ENCODE measurements around the gene APCDD1L. TPM values are rescaled to one million over a fixed set of nuclear protein-coding genes. Genes with fewer than 3 reads are reported as not detected.

The APCDD1L gene
- total and polyA plus RNA-seq, 2 of the 8 experiments (the other 6 are each of a cell fraction or from before 2014, with no cell fraction given), result 0.83 to 3.1 TPM

DNA sequence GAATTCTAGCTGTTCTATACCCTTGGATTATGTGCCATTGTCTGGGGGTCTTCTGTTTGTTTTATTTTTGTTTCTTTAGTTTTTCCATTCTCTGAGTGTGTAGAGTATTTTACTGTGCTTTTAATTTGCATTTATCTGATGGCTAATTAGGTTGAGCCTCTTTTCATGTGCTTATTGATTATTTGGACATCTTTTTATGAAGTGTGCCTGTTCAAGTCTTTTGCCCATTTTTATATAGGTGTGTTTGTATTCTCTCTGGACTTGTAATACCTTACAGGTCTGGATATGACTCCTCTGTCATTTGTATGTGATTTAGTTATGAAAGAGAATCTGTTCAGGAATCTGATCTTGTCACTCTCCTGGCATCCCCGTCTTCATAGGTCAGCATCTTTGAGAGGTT lies 22.6 kb upstream of the APCDD1L start:
- DNase-seq (ENCODE audit: low read depth in 1 of 2, low spot score in 2 of 2) (no peak), FAIRE-seq (no peak)
- Histone ChIP-seq H3K4me1 (replicated peaks in 1 of 4; ENCODE audit: control insufficient read depth in 3 of 4, insufficient read depth in 4 of 4, low read length in 3 of 4) (no peaks in the 10 kb centered on the region), H3K18ac (ENCODE audit: extremely low read depth, low read length) (no peak overlapping the region), H2AFZ (ENCODE audit: low read length) (no peak overlapping the region), H2BK120ac (replicated peaks; ENCODE audit: low read depth, low read length) (no peak overlapping the region), H2AK5ac (ENCODE audit: low read depth, low read length) (no peak overlapping the region), H4K20me1 (replicated peaks in 1 of 2; ENCODE audit: control insufficient read depth in 1 of 2, insufficient read depth in 2 of 2, low read length in 2 of 2) (no peaks in the 10 kb centered on the region), H3K56ac (replicated peaks; ENCODE audit: insufficient read length, low read depth, low read length) (no peak overlapping the region), H2BK5ac (ENCODE audit: low read depth, low read length) (no peak overlapping the region), H4K5ac (ENCODE audit: insufficient read length, low read depth, low read length) (no peak overlapping the region), H3K79me1 (ENCODE audit: low read depth, low read length) (no peaks in the 10 kb centered on the region), H3K36me3 (ENCODE audit: control insufficient read depth in 2 of 4, insufficient read depth in 4 of 4, low read length in 3 of 4) (no peaks in the 10 kb centered on the region), H3K14ac (ENCODE audit: insufficient read length) (no peak overlapping the region), H4K91ac (replicated peaks; ENCODE audit: insufficient read length, low read length) (no peak overlapping the region), H2BK12ac (ENCODE audit: low read depth, low read length) (no peak overlapping the region), H3K79me2 (ENCODE audit: control insufficient read depth in 1 of 2, insufficient read depth in 2 of 2, low read length in 2 of 2) (no peaks in the 10 kb centered on the region), H3K4me3 (ENCODE audit: extremely low read depth in 1 of 4, insufficient read depth in 2 of 4, low read depth in 3 of 4, low read length in 4 of 4) (no peak overlapping the region), H3K9me3 (ENCODE audit: insufficient read depth in 2 of 2, low read depth in 1 of 2, low read length in 1 of 2) (peaks cover 3 to 12% of the 10 kb centered on the region in 2 experiments), H2BK20ac (ENCODE audit: low read length) (no peak overlapping the region), H3K4me2 (ENCODE audit: insufficient read depth in 1 of 2, low read depth in 2 of 2, low read length in 2 of 2) (no peak overlapping the region), H3K27me3 (replicated peaks in 1 of 4; ENCODE audit: control insufficient read depth in 3 of 4, extremely low read depth in 1 of 4, insufficient read depth in 3 of 4, low read length in 3 of 4) (no peaks in the 10 kb centered on the region), H3K4ac (replicated peaks; ENCODE audit: insufficient read length, low read depth, low read length) (no peak overlapping the region), H4K8ac (ENCODE audit: extremely low read depth, insufficient read depth, low read length) (no peak overlapping the region), H3K23me2 (ENCODE audit: low read depth, low read length) (no peaks in the 10 kb centered on the region; the same call in 1 of the 2 replicates), H3K27ac (ENCODE audit: low read depth, low read length) (no peak overlapping the region), H2BK15ac (ENCODE audit: low read length) (no peak overlapping the region), H3K9ac (replicated peaks in 1 of 4; ENCODE audit: extremely low read depth in 1 of 4, low read depth in 3 of 4, low read length in 3 of 4) (no peak overlapping the region), H3K23ac (ENCODE audit: insufficient read length) (no peak overlapping the region)
- POLR2A ChIA-PET (ENCODE audit: partially characterized antibody), result no interaction called here
- CTCF ChIA-PET (ENCODE audit: partially characterized antibody), result no interaction called here
- 100% methylated on average over 1 of the region's 1 CpG; no CpG with 5 or more reads in 1 of the 2 experiments for WGBS, 2 experiments (ENCODE audit: extremely low coverage in 1 of 2, insufficient coverage in 1 of 2, insufficient read length in 1 of 2, insufficient replicate concordance in 2 of 2, low coverage in 1 of 2, low lambda C conversion rate in 2 of 2, missing lambda C conversion rate in 1 of 2)
- TF ChIP-seq PHF8 (conservative IDR thresholded peaks at IDR 0.05; ENCODE audit: low read depth, low read length) (no peak), CTBP2 (IDR thresholded peaks at IDR 0.05; ENCODE audit: borderline replicate concordance, insufficient read depth, insufficient read length, low read length) (no peak), RXRA (IDR thresholded peaks at IDR 0.05; ENCODE audit: insufficient read depth, low read depth, low read length) (no peak), RAD21 (IDR thresholded peaks at IDR 0.05 in 1 of 2, conservative IDR thresholded peaks at IDR 0.05 in 1 of 2; ENCODE audit: low read depth in 2 of 2, low read length in 2 of 2) (no peak), CREB1 (IDR thresholded peaks at IDR 0.05) (no peak), E2F6 (IDR thresholded peaks at IDR 0.05) (no peak), BACH1 (IDR thresholded peaks at IDR 0.05; ENCODE audit: low read length) (no peak), NRF1 (IDR thresholded peaks at IDR 0.05; ENCODE audit: low read depth, low read length) (no peak), USF2 (IDR thresholded peaks at IDR 0.05; ENCODE audit: low read length) (no peak), ASH2L (IDR thresholded peaks at IDR 0.05; ENCODE audit: low read length) (no peak), SIX5 (IDR thresholded peaks at IDR 0.05; ENCODE audit: low read depth, low read length) (no peak), CBX8 (IDR thresholded peaks at IDR 0.05; ENCODE audit: borderline replicate concordance, low read depth, low read length) (no peak), MAFK (IDR thresholded peaks at IDR 0.05; ENCODE audit: low read depth, low read length) (no peak), POLR2A (IDR thresholded peaks at IDR 0.05; ENCODE audit: control extremely low read depth in 1 of 2, low read depth in 2 of 2, low read length in 2 of 2) (no peak)
